Measurements from ENCODE around the gene TPSD1.
"Not testable (repeated sequence)": the region's sequence is repeated elsewhere in the genome, so short reads cannot be mapped to it uniquely, and the experiment has no call there.

GRCh38 chr16:1269418-1269817 is 13.5 kb downstream of the TPSD1 start:
- not testable (repeated sequence) for TF ChIP-seq CTCF (conservative IDR thresholded peaks at IDR 0.05; ENCODE audit: low read depth, low read length); EZH2phosphoT487 (IDR thresholded peaks at IDR 0.05; ENCODE audit: borderline replicate concordance, low read length)
